Right ventricle myocardium inferior (tissue), 1 donor: ENCODE results near the gene PDLIM1. TPM values are rescaled to one million over a fixed set of nuclear protein-coding genes. Genes with fewer than 3 reads are reported as not detected.

Experiments used
- ATAC-seq: fragments of 200-7000 bp; cut with Tn5 transposase; one replicate; pipeline ENCODE4 v1.9.1; 2020; ENCODE audit warnings: mild to moderate bottlenecking, moderate library complexity
- DNase-seq: peaks from one replicate; pipeline ENCODE4 v3.0.0; 2021; ENCODE audit errors: missing footprints
- intact Hi-C: fragments of 100-400 bp; cut with DNase I; formaldehyde crosslinking; loops from one replicate; pipeline ENCODE4 v1.11.0; 2022
- total RNA-seq: library from RNA; stranded (reverse); fragmentation: NEBNext Ultra II Directional; extraction: Animal tissue kit (Norgen Biotek cat#: 25700); gene quantifications from one replicate; pipeline ENCODE4 v1.2.1, GENCODE V29; 2021
- donor health status: DM: no; HTN: yes; CAD: no; lungs with severe emphysema.

Gene PDLIM1
- total RNA-seq, 1 donor from 2014 or later = 273 TPM

DNA sequence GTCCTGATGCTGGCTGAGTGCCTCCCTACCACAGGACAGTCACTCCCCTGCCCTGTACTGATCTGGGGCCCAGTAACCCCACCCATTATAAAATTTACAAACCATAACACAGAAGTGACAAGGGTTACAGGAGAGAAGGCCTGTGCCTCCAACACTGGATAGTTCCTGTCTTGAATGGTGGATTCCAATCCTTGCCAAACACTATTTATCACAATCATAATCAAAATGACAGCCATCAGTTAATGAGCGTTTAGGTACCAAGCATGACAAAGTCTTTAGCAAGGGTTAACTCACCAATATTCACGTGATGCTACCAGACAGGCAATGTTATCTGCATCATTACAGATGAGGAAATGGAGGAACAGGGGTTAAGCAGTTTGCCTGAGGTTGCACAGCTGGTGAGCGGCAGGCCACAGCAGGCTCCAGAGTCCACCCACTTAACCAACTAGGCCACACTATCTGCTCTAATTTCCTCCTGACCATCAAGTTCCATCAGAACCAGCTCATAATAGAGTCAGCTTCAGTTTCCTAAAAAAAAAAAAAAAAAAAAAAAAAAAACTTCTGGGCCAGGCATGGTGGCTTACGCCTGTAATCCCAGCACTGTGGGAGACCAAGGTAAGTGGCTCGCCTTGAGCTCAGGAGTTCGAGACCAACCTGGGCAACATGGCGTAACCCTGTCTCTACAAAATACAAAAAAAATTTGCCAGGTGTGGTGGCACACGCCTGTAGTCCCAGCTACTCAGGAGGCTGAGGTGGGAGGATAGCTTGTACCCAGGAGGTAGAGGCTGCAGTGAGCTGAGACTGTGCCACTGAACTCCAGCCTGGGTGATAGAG, 14.2 kb downstream of the PDLIM1 start:
- ATAC-seq = no peak
- DNase-seq = no peak
- intact Hi-C loops = no loop called here

DNA sequence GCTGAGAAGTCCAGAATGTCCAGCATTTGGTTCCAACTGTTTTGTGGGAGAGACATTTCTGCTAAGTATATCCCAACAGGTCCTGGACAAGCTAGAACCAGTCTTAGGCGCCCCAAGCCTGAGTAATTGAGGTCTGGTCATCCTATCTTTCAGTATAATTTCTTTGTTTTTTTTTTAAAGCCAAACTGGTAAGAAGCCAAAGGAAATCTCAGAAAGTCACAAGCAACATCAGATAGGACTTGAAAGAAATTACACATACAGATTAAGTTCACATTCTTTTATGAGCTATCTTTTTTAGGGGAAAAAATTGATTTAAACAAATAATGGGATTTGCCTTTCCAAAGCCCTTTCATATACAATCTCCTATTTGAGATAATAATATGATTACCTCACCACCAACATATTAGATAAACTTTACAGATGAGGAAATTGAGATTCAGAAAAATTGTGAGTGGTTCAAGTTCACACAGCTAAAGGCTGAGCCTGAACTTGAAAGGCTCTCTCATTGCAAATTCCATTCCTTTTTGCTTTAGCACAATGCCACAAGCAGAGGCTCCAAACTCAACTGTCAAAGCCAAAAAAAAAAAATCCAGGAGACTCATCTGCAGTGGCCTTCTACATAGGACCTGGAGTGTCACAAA, 15.0 kb downstream of the PDLIM1 start:
- ATAC-seq (no peak), DNase-seq (no peak)
- intact Hi-C loops = no loop called here

DNA sequence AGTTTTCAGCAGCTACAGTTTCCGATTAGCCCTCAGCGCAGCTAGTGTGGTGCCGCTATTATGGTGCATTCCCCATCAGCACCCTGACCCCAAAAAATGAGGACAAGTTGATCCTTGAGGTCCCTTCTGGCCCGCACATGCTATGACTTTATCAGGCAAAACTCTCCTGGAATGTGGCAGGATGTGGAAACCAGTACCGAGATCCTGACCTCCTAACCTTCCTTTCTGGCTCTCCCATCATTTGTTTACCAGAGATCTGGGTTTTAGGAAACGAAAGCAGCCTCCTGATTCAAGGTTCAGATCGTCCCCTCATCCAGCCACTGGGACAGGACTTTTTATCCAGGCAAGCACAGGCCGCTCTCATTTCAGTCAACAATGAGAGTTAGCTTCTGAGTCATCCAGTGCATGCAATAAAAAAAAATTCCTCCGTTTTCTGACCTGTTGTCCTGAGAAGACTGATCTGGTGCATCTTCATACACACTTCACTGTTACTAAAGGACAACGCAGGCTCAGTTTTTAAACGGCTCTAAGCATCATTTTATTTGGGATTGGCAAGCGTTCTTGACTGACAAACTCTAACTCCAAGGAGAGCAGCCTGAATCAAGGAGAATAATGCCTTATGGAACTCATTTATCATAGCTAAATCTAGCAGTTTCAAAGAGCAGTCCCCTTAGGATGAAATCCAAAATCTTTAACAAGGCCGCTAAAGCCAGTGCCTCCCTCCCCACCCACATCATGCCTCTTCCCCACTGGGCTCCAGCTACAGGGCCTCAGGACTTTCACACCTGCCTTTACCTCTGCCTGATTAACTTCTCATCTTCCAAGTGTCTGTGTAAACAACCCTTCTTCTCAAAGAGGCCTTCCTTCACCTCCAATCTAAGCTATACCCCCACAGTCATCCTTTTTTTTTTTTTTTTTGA, 17.1 kb downstream of the PDLIM1 start:
- DNase-seq = no peak
- ATAC-seq = peak; percentile 74
- intact Hi-C loops = no loop called here

DNA sequence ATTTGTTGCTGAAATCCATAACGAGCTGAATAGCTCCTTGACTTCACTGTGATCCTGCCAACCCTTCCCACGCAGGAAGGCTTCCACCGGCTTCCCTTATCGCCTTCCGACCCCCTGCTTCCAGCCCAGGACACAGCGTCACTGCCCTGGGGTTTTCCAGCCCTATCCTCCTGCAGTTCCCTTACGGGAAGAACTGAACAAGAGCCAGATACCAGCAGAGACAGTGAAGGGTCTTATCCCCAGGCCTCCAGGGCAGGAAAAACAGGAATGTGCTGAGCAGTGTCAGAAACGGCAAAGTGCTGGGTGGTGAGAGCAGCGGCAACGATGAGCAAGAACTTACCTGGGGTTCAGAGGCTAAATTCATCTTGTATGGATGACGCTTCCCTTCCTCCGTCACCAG, 22.4 kb downstream of the PDLIM1 start:
- intact Hi-C loops = no loop called here
- peak; percentile 56 for ATAC-seq
- DNase-seq = no peak

DNA sequence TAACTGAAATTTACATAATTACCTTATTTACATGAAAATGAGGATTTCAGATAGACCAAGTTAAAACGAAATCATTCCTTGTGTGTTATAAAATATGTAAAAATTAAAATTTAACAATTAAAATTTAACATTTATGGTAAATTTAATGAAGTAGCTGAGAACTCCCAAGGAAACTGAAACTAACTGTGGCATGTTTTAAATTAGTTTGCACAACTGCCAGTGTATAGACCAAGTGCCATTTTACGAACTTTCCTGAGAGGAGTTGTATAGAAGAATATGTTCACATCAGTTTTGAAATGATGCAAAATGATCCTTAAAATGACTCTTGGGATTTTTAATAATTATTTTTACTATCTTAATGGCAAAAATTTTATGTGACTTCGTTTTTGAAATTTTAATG, 23.6 kb downstream of the PDLIM1 start:
- intact Hi-C loops = no loop called here
- no peak for ATAC-seq
- no peak for DNase-seq

DNA sequence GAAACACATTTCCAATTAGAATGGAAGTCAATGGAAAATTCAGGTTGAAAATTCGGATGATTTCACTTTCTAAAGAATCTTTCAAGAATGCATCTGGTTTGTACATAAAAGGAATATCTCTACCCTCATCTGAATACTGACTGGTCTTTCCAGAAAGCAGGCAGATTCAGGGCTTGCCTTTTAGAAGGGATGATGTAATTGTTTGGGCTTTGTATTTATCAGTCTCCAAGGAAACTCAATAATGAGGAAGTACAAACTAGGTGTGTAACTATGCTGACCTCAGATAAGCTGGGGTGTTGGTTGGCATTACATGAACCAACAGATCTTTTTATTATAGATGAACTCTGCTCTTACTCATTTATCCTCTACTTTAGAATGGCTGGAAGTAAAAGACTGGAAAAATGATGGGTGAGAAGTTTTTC, 24.1 kb downstream of the PDLIM1 start:
- DNase-seq (no peak), ATAC-seq (peak; percentile 79)
- intact Hi-C loops = no loop called here

DNA sequence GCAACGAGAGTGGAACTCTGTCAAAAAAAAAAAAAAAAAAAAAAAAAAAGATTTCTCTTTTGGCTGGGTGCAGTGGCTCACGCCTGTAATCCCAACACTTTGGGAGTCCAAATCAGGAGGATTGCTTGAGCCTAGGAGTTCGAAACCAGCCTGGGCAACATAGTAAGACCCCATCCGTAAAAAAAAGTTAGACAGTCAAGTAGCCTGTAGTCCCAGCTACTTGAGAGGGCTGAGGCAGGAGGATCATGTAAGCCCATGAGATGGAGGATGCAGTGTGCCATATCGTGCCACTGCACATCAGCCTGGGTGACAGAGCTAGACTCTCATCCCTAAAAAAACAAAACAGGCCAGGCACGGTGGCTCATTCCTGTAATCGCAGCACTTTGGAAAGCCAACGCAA, 25.2 kb downstream of the PDLIM1 start:
- ATAC-seq = no peak
- intact Hi-C loops = no loop called here
- DNase-seq = no peak

DNA sequence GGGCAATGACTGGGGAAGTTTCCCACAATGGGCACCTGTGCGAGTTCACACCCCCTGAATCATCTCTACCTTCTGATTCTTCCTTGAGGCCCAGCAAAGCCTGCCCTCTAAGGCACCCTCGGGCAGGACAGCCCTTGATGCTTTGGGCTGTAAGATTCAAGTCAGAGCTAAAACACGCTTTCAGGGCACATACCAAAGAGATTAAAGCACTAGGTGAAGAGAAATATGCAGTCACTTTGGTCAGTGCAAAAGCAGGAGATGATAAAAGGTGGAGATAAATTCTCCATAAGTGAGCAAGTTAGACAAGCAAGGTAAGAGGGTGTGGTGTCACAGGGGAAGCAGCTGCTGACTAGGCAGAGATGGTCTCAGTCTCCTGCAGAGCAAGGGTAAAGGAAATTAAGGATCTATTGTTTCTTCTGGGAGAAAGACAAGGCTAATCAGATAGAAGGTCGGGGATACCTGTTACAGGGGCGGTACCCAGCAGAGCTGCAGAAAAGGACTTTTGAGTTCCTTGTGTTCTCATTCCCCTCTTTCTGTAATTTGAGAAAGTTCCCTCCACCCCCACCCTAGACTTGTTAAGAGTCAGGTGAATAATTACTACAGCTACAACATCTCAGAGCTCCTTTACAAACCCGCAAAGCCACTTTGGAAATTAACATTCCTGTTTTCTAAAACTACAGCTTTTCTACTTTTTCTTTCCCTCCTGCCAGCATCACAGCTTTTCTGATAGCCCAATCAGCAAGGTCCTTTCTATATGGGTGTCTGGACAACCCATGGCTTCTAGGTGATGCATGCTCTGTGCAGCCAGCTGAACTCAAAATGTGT, 26.4 kb downstream of the PDLIM1 start:
- intact Hi-C loops = no loop called here

DNA sequence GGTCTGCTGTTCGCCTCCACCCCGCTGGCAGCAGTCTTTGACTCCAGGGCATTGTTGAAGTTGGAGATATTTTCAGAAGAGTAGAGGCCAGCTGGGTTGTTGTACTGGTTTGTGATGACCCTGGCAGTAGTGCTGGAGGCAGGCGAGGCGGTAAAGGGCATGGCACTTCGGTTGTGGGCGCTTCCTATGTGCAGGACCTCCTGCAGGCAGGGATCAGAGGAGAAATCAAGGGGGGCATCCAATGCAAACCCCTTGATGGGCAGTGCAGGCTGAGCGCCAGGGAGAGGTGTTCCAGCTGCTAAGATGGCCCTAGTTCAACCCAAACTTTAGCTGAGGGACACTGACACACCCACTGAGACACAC, 27.0 kb downstream of the PDLIM1 start:
- ATAC-seq (no peak), DNase-seq (no peak)
- intact Hi-C loops = no loop called here

More for the DNA sequence above, 26.4 kb downstream of the PDLIM1 start:
- DNase-seq = no peak
- no peak for ATAC-seq

DNA sequence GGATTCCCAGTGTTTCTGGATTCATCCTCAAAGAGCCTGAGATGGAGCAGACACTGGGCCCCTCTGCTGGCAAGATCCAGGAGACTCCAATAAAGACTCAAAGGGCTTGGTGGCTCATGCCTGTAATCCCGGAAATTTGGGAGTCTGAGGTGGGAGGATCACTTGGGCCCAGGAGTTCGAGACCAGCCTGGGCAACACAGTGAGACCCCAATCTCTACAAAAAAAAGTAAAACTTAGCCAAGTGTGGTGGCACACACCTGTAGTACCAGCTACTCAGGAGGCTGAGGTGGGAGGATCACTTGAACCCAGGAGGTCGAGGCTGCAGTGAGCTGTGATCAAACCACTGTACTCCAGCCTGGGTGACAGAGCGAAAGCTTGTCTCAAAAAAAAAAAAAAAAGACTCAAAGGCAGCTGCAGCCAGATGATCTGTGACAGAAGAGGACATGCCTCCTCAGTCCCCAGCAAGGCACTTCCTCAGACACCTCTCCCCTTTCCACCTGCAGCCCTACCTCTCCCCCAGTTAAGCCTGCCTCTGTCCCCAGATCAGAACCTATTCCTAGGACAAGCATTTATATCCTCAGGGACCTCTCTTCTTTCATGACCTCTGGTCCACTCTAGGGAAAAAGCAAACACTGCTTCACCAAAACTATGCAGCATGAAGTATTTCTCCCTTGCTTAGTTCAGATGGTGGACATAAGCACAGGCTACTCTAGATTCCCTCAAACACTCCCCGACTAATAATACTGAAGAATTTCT, 27.9 kb downstream of the PDLIM1 start:
- ATAC-seq (no peak), DNase-seq (no peak)
- intact Hi-C loops = no loop called here

DNA sequence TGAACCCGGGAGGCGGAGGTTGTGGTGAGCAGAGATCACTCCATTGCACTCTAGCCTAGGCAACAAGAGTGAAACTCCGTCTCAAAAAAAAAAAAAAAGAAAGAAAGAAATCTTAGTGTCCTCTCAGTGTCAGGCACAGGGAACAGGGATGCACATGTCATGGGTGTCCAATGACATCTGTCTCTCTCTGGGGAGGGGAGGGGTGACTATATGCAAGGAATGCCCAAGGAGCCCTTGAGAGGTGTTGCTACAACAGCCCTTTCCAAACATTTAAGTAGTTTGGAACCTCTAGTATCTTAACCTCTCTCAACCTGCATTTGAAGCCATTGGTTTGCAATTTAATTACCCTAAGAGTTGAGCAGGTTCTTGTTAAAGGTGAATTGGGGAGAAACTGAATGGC, 28.9 kb downstream of the PDLIM1 start:
- peak; percentile 36 for ATAC-seq
- no peak for DNase-seq
- intact Hi-C loops = no loop called here

DNA sequence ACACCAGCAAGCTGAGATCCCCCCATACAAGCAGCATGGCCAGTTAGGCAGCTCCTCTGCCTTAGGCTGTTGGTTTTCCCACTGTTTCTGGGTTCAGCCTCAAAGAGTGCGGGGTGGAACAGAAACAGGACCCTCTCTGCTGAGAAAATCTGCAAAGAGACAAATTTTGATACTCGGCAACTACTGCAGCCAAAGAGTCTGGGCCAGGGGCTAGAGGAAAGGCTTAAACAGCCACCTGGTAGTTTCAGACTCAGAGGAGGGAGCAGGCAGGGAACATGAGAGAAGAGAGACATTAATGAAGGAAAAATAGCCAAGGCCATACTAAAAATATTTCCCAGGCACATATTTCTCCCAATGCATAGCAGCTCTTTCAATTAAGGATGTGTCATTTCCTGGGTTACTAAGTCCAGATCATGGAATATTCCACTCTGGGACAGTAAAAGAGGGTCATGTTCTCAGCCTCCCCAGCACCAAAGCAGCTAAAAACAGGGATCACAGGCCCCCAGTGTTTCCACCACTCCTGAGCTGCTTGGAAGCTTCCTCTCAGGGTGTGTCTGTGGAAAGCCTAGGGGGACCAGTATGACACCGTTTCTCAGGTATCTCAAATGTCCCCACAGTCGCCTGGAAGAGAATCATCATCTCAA, 29.8 kb downstream of the PDLIM1 start:
- intact Hi-C loops = no loop called here
- DNase-seq (no peak), ATAC-seq (no peak)

DNA sequence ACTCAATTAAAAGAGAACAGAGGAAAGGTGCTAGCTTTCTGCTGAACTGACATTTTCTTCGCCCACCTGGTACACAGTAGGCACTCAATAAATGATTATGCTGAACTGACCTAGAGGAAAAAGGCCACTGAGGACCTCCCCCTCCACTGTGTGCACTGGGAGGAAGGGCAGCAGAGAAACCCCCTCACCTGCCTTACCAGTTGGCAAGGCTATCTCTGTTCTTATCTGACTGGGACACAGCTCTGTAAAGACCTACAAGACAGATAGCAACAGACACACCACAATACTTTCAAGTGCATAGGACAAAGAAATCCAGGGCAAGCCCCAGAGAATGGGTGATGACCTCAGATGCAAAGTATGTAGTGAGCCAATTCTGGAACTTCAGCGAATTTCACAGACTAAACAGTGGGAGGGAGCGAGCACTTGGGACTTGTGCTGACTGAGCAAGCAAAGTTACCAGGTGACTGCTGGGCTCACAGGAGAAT, 30.4 kb downstream of the PDLIM1 start:
- ATAC-seq = peak; percentile 62
- no peak for DNase-seq
- intact Hi-C loops = no loop called here

DNA sequence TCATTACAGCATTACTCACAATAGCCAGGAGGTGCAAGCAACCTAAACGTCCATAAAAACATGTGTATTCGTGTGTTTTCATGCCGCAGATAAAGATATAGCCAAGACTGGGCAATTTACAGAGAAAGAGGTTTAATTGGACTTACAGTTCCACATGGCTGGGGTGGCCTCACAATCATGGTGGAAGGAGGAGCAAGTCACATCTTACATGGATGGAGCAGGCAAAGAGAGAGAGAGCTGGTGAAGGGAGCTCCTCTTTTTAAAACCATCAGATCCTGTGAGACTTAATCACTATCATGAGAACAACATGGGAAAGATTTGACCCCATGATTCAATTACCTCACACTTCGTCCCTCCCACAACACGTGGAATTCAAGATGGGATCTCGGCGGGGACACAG, 33.0 kb downstream of the PDLIM1 start:
- ATAC-seq (no peak), DNase-seq (no peak)
- intact Hi-C loops = no loop called here

DNA sequence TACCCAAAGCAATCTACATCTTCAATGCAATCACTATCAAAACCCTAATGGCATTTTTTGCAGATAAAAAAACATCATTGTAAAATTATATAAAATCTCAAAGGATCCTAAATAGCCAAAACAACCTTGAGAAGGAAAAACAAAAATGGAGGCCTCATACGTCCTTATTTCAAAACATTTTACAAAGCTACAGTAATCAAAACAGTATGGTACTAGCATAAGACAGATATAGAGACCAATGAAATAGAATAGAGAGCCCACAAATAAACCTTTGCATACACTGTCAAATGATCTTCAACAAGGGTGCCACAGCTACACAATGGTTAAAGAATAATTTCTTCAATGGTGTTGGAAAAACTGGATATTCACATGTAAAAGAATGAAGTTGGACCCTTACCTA, 34.5 kb downstream of the PDLIM1 start:
- no peak for ATAC-seq
- DNase-seq = no peak
- intact Hi-C loops = no loop called here

DNA sequence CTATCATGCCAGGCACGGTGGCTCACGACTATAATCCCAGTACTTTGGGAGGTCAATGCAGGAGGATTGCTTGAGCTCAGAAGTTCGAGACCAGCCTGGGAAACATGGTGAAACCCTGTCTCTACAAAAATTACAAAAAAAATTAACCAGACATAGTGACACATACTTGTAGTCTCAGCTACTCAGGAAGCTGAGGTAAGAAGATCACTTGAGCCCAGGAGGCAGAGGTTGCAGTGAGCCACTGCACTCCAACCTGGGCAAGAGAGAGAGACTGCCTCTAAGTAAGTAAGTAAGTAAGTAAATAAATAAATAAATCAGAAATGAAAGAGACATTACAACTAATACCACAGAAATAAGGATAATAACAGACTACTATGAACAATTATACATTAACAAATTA, 36.2 kb downstream of the PDLIM1 start:
- intact Hi-C loops = no loop called here
- no peak for ATAC-seq
- no peak for DNase-seq

DNA sequence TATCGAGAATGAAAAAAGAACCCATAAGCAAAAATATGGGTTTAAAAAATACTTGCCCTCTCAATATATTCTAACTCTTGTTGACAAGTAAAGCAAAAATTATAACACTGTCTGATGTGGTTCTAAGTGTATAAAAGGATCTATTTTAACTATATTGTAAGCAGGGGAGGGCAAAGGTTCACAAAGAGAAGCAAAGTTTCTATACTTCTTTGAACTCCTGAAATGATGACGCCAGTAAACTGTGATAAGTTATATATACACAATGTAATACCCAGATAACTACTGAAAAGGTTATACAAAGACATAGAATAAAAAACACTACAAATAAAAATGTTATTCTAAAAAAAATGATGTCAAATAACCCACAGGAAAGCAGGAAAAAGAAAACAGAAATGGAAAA, 37.1 kb downstream of the PDLIM1 start:
- intact Hi-C loops = no loop called here
- ATAC-seq (no peak), DNase-seq (no peak)

DNA sequence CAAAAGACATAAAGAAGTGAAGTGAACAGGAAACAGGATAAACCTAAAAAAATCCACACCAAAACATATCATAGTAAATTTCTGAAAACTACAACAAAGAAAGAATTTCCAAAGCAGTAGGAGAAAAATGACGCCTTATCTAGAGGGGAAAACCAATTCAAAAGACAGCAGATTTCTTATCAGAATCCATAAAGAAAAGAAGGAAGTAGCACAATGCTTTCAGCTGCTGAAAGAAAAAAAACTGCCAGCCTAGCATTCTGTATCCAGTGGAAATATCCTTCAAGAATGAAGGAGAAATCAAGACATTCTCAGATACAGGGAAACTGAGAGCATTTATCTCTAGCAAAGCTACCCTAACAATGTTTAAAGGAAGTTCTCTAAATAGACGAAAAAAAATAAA, 37.8 kb downstream of the PDLIM1 start:
- ATAC-seq (no peak), DNase-seq (no peak)
- intact Hi-C loops = no loop called here
